ENCODE data around the gene HHATL.

GRCh38 chr3:42693530-42693930 is 9.1 kb downstream of the HHATL start:
- TF ChIP-seq TP53 (CRISPR knock-in tag; IDR thresholded peaks at IDR 0.05) (no peak), USF2 (CRISPR knock-in tag; IDR thresholded peaks at IDR 0.05) (no peak), CTCF (IDR thresholded peaks at IDR 0.05) (no peak), FOXK1 (CRISPR knock-in tag; IDR thresholded peaks at IDR 0.05) (no peak), CREB1 (CRISPR knock-in tag; IDR thresholded peaks at IDR 0.05) (no peak), HMGXB4 (CRISPR knock-in tag; IDR thresholded peaks at IDR 0.05) (no peak), ZNF138 (CRISPR knock-in tag; conservative IDR thresholded peaks at IDR 0.05) (no peak)
